Kidney (tissue), 14 donors: ENCODE measurements around the gene FNDC4. TPM values are rescaled to one million over a fixed set of nuclear protein-coding genes. Genes with fewer than 3 reads are reported as not detected.

Experiments used
- DNase-seq, 5 donors: peaks; one replicate each; pipeline ENCODE4 v3.0.0-alpha.2; 2013 to 2020
- FAIRE-seq: peaks from 2 replicates; lab custom pipeline; 2012; peaks lifted over from hg19 to GRCh38; lab: Jason Lieb, UNC
- H3K27ac ChIP-seq, 2 donors: one replicate each; pipeline ENCODE4 v1.7.0; 2013; ENCODE audit warnings: low read depth in 2 of 2, low read length in 2 of 2, inconsistent platforms in 1 of 2
- H3K27me3 ChIP-seq: one replicate; pipeline ENCODE4 v1.7.1; 2013; ENCODE audit warnings: low read length, inconsistent platforms; ENCODE audit not compliant: control insufficient read depth, insufficient read depth
- H3K36me3 ChIP-seq, 3 donors: one replicate each; pipeline versions ENCODE4 v1.7.0 to v1.7.1; 2013; ENCODE audit warnings: low read length in 3 of 3, control low read depth in 1 of 3, inconsistent platforms in 1 of 3; ENCODE audit not compliant: insufficient read depth in 3 of 3, control insufficient read depth in 2 of 3
- H3K4me1 ChIP-seq, 3 donors: one replicate each; pipeline versions ENCODE4 v1.7.0 to v1.7.1; 2013; ENCODE audit warnings: low read length in 3 of 3, inconsistent platforms in 1 of 3, low read depth in 1 of 3; ENCODE audit not compliant: control insufficient read depth in 2 of 3, insufficient read depth in 2 of 3
- H3K4me3 ChIP-seq, 3 donors: one replicate each; pipeline versions ENCODE4 v1.7.0 to v1.8.1; 2013; ENCODE audit warnings: low read length in 3 of 3, control low read depth in 1 of 3, inconsistent platforms in 1 of 3
- H3K9ac ChIP-seq, 3 donors: one replicate each; pipeline versions ENCODE4 v1.7.0 to v1.7.1; 2013; ENCODE audit warnings: low read length in 3 of 3, control low read depth in 1 of 3, inconsistent platforms in 1 of 3
- H3K9me3 ChIP-seq, 3 donors: one replicate each; pipeline versions ENCODE4 v1.7.0 to v1.7.1; 2013; ENCODE audit warnings: low read length in 3 of 3, control low read depth in 1 of 3, inconsistent platforms in 1 of 3; ENCODE audit not compliant: control insufficient read depth in 2 of 3, insufficient read depth in 1 of 3
- intact Hi-C: fragments of 100-400 bp; cut with DNase I; formaldehyde crosslinking; loops from one replicate; pipeline ENCODE4 v1.11.1; 2022
- polyA plus RNA-seq: library from polyadenylated mRNA; stranded (reverse); fragments of 350-450 nt; fragmentation: Illumina TruSeq; extraction: RNeasy Lipid Tissue Mini Kit (QIAGEN cat#74804); gene quantifications from one replicate; pipeline ENCODE4 v1.2.3, GENCODE V29; 2014; ENCODE audit warnings: low read depth, low replicate concordance; ENCODE audit not compliant: insufficient read depth
- total RNA-seq: library from RNA; stranded (reverse); fragmentation: NEBNext Ultra II Directional; extraction: Animal tissue kit (Norgen Biotek cat#: 25700); gene quantifications from one replicate; pipeline ENCODE4 v1.2.1, GENCODE V29; 2021
- TF ChIP-seq, protein P1 (sequence below): IDR thresholded peaks from 3 replicates; pipeline ENCODE4 v1.5.1; 2012; ENCODE audit warnings: mild to moderate bottlenecking, moderate library complexity, borderline replicate concordance; ENCODE audit not compliant: insufficient read depth; ENCODE audit errors: extremely low read depth
- donor health status: control.
- donor health status: control.
- donor health status: control.
- donor health status: control.
- donor health status: control.
- donor health status: DM: yes; HTN: yes; CAD: no.
- donor health status: Normal renal cell carcinoma (clear cell type).

Gene FNDC4
- total and polyA plus RNA-seq, 2 donors from 2014 or later = 8.5 to 18.0 TPM

DNA sequence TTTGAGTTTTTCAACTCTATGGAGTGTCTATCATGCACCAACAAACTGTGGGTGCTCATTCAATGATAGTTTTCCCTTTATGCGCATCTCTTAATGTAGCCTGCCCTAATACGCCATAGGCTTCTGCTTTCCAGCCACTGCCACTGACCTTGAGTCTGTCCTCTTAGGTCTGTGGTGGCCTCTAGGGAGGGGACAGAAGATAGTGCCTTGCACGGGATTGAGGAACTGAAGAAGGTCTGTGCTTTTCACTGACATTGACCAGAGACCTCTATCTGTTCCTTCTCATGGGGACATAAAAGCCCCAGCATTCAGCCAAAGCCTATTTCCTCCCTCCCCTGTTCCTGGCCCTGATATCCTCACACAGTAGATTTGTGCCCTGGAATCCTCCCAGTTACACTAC lies 4.0 kb upstream of the FNDC4 start:
- intact Hi-C loops = no loop called here
- Histone ChIP-seq H3K27ac (no peak overlapping the region), H3K27me3 (peaks cover 3% of the 10 kb centered on the region), H3K36me3 (no peaks in the 10 kb centered on the region), H3K9me3 (no peaks in the 10 kb centered on the region), H3K4me3 (no peak overlapping the region), H3K9ac (no peak overlapping the region), H3K4me1 (peaks cover 0 to 4% (median 0%) of the 10 kb centered on the region in 3 donors)
- DNase-seq (no peak), FAIRE-seq (no peak)
- TF ChIP-seq, protein P1, sequence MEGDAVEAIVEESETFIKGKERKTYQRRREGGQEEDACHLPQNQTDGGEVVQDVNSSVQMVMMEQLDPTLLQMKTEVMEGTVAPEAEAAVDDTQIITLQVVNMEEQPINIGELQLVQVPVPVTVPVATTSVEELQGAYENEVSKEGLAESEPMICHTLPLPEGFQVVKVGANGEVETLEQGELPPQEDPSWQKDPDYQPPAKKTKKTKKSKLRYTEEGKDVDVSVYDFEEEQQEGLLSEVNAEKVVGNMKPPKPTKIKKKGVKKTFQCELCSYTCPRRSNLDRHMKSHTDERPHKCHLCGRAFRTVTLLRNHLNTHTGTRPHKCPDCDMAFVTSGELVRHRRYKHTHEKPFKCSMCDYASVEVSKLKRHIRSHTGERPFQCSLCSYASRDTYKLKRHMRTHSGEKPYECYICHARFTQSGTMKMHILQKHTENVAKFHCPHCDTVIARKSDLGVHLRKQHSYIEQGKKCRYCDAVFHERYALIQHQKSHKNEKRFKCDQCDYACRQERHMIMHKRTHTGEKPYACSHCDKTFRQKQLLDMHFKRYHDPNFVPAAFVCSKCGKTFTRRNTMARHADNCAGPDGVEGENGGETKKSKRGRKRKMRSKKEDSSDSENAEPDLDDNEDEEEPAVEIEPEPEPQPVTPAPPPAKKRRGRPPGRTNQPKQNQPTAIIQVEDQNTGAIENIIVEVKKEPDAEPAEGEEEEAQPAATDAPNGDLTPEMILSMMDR = no peak

DNA sequence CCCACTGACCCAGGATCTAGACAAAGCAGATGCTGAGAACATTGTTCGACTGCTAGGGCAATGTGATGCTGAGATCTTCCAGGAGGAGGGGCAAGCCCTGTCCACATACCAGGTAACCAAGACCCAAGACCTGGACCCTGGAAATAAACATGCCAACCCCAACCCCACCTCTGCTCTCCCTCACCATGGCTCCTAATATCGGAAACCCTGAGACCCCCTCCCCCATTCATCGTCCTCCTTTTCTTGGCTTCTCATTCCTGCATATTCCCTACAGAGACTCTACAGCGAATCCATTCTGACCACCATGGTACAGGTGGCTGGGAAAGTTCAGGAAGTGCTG lies 2.3 kb upstream of the FNDC4 start:
- Histone ChIP-seq H3K9ac (no peak overlapping the region), H3K27me3 (peaks cover 3% of the 10 kb centered on the region), H3K4me1 (peaks cover 0 to 4% (median 0%) of the 10 kb centered on the region in 3 donors), H3K27ac (no peak overlapping the region), H3K4me3 (no peak overlapping the region), H3K36me3 (no peaks in the 10 kb centered on the region), H3K9me3 (no peaks in the 10 kb centered on the region)
- TF ChIP-seq, protein P1 = no peak
- intact Hi-C loops = no loop called here
- FAIRE-seq (no peak), DNase-seq (no peak)

DNA sequence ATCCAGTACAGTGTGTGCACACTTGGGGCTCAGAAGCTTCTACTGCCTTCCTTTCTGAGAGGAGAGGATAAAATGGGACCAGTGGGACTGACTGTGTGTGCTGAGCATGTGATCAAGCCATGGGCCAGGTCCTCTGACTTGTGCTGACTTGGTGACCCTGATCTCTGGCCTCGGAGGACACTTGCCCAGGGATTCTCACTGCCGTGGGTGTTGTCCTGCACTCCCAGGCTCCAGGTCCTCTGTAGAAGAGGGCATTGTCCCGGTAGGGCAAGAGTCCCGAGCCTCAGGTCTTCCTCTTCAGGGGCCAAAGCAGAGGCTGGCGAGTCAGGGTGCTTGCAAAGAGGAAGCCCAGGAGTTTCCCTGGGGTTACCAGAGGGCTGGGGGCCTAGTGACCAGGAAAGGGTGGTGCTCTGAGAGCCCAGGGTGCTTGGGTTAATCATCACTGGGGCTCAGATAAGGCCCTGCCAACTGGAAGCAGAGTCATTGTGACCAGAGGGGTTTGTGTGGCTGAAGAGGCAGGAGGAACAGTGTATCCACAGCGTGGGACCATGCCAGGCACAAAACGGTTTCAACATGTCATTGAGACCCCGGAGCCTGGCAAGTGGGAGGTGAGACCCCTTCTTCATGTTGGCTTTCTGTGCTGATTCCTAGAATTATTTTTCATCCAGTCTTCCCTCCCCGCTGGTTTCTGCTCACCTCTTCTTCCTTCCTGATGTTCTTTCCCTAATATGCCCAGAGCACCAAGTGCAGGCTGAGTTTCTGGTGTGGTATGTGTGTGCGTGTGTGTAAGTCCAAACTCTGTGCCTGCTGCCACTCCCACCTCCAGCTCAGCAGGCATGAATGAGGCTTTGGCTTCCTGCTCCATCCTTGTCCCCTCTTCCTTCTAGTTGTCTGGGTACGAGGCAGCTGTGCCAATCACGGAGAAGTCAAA lies 1.6 kb upstream of the FNDC4 start, which contains the start of gene GCKR:
TSS of gene GCKR (plus strand) at position 483 of the 931 bp plus-strand sequence. CDS start at position 549, 66 bp downstream.
- FAIRE-seq (no peak), DNase-seq (no peak)
- H3K4me3 ChIP-seq = no peak within 1 kb of the TSS
- no peaks in the 10 kb centered on the region for H3K9me3 ChIP-seq
- no peak within 1 kb of the TSS for H3K9ac ChIP-seq
- H3K4me1 ChIP-seq = peaks cover 0 to 4% (median 0%) of the 10 kb centered on the region in 3 donors
- intact Hi-C loops = no loop called here
- H3K36me3 ChIP-seq = no peaks in the 10 kb centered on the region
- TF ChIP-seq, protein P1 = no peak
- H3K27ac ChIP-seq = no peak within 1 kb of the TSS
- peaks cover 3% of the 10 kb centered on the region for H3K27me3 ChIP-seq
